ENCODE measurements around the gene PLEKHA7. TPM values are rescaled to one million over a fixed set of nuclear protein-coding genes. Genes with fewer than 3 reads are reported as not detected.
A peak's percentile ranks its signal among the peaks of the same experiment; 100 is the strongest.

Gene PLEKHA7
- total RNA-seq, 1 experiment from 2014 or later: 7.2 TPM

- TF ChIP-seq YY1 (IDR thresholded peaks at IDR 0.05; ENCODE audit: extremely low read depth, insufficient replicate concordance, low read depth, low read length): no peak
- TF ChIP-seq EZH2phosphoT487 (IDR thresholded peaks at IDR 0.05; ENCODE audit: borderline replicate concordance): no peak
- no peak for TF ChIP-seq JUND (IDR thresholded peaks at IDR 0.05)
- no peak for TF ChIP-seq CTCF (IDR thresholded peaks at IDR 0.05 in 2 of 3, conservative IDR thresholded peaks at IDR 0.05 in 1 of 3; ENCODE audit: borderline replicate concordance in 1 of 3, insufficient read depth in 1 of 3, low read depth in 2 of 3, low read length in 2 of 3)
- no peak for TF ChIP-seq EGR1 (IDR thresholded peaks at IDR 0.05; ENCODE audit: low read depth)
Measured at GRCh38 chr11:16786131-16786530, 228.1 kb downstream of the PLEKHA7 start (continued).

GRCh38 chr11:16785520-16786128, 228.6 kb downstream of the PLEKHA7 start:
- H4K20me1 ChIP-seq (ENCODE audit: insufficient read depth): no peaks in the 10 kb centered on the region
- no peaks in the 10 kb centered on the region for H3K79me2 ChIP-seq (ENCODE audit: insufficient read depth, low read length)
- no TSS peak for BruUV-seq (replicated peaks)
- no peak overlapping the region for H3K27ac ChIP-seq (ENCODE audit: low read depth, low read length)
- peak; percentile 54 for DNase-seq (ENCODE audit: low read depth, low spot score)
- H3K27me3 ChIP-seq (ENCODE audit: insufficient read depth, low read length): no peaks in the 10 kb centered on the region
- peaks cover 31 to 48% of the 10 kb centered on the region in 2 experiments for H3K4me1 ChIP-seq (ENCODE audit: control insufficient read depth in 1 of 2, insufficient read depth in 2 of 2, low read length in 2 of 2)
- TF ChIP-seq RAD21 (IDR thresholded peaks at IDR 0.05; ENCODE audit: low read depth) (peak; percentile 89), TCF7L2 (IDR thresholded peaks at IDR 0.05; ENCODE audit: borderline replicate concordance, extremely low read depth, insufficient read depth, insufficient read length) (no peak), CTCF (IDR thresholded peaks at IDR 0.05 in 2 of 3, conservative IDR thresholded peaks at IDR 0.05 in 1 of 3; ENCODE audit: borderline replicate concordance in 1 of 3, insufficient read depth in 1 of 3, low read depth in 2 of 3, low read length in 2 of 3) (peak; percentile 84 to 94 (median 93))
- intact Hi-C loops (cut with micrococcal nuclease): loop anchor here (2.0 to 5.0 kb wide), 2 partner anchors 152 to 277 kb away; no protein-coding TSS in a partner anchor
- no peak overlapping the region for H2AFZ ChIP-seq (ENCODE audit: low read depth, low read length, poor library complexity, severe bottlenecking)
- peak; percentile 78 for ATAC-seq
- POLR2A ChIA-PET: no interaction called here
- H3K9ac ChIP-seq (ENCODE audit: low read length): no peak overlapping the region
- CTCF ChIA-PET: interaction anchor here (0.6 to 1.7 kb wide), 9 partner anchors 9 to 742 kb away, joined by 3 to 10 read pairs (median 4); partner anchors contain the start of gene RPS13
- no peaks in the 10 kb centered on the region for H3K9me2 ChIP-seq (ENCODE audit: insufficient read depth)
- no peak overlapping the region for H3K4me3 ChIP-seq (replicated peaks in 1 of 2; ENCODE audit: low read depth in 1 of 2, low read length in 2 of 2)
- H3K36me3 ChIP-seq (ENCODE audit: control insufficient read depth in 1 of 2, insufficient read depth in 2 of 2, low read length in 2 of 2): no peaks in the 10 kb centered on the region
- no peak overlapping the region for H3K4me2 ChIP-seq (ENCODE audit: low read length)
- no peaks in the 10 kb centered on the region for H3K9me3 ChIP-seq (ENCODE audit: control insufficient read depth in 1 of 2, insufficient read depth in 1 of 2, low read depth in 1 of 2, low read length in 2 of 2)
- RAD21 ChIA-PET (ENCODE audit: low non-redundant PET in 1 of 2, low total read pairs in 2 of 2, uncharacterized antibody in 2 of 2, unreplicated experiment in 2 of 2): no interaction called here
